HEK293T (cell line): ENCODE measurements around the gene RSAD2.

ENCODE experiments used
- CTCF ChIA-PET: fragments of 350-600 bp; formaldehyde crosslinking; extraction: SDS; loops from one replicate; lab custom pipeline; 2021; ENCODE audit warnings: antibody characterized with exemption, inconsistent platforms; lab: Yijun Ruan, JAX
- POLR2A ChIA-PET: fragments of 350-600 bp; formaldehyde crosslinking; extraction: SDS; loops from one replicate; lab custom pipeline; 2020; ENCODE audit warnings: antibody characterized with exemption, inconsistent platforms; lab: Yijun Ruan, JAX
- DNase-seq: peaks from one replicate; pipeline ENCODE4 v3.0.0; 2012; ENCODE audit warnings: mixed read lengths; ENCODE audit errors: extremely low spot score
- ARNT ChIP-seq: fragments of 450-650 bp; IDR thresholded peaks from 2 replicates; pipeline ENCODE4 v1.6.1; 2017; ENCODE audit warnings: mild to moderate bottlenecking
- BHLHE40 ChIP-seq: fragments of 450-650 bp; IDR thresholded peaks from 2 replicates; pipeline ENCODE4 v1.6.1; 2016; ENCODE audit warnings: mild to moderate bottlenecking, moderate library complexity, borderline replicate concordance
- CTBP1 ChIP-seq: fragments of 450-650 bp; IDR thresholded peaks from 2 replicates; pipeline ENCODE4 v1.6.1; 2016; ENCODE audit warnings: borderline replicate concordance
- ELF4 ChIP-seq: fragments of 450-650 bp; IDR thresholded peaks from 2 replicates; pipeline ENCODE4 v1.6.1; 2017; ENCODE audit warnings: antibody characterized with exemption
- FOXA1 ChIP-seq: fragments of 450-650 bp; IDR thresholded peaks from 2 replicates; pipeline ENCODE4 v1.6.1; 2016; ENCODE audit warnings: mild to moderate bottlenecking
- FOXK2 ChIP-seq: fragments of 450-650 bp; IDR thresholded peaks from 2 replicates; pipeline ENCODE4 v1.6.1; 2016; ENCODE audit warnings: mild to moderate bottlenecking
- FOXM1 ChIP-seq: fragments of 450-650 bp; IDR thresholded peaks from 2 replicates; pipeline ENCODE4 v1.6.1; 2017; ENCODE audit warnings: mild to moderate bottlenecking, borderline replicate concordance
- HDGF ChIP-seq: fragments of 450-650 bp; IDR thresholded peaks from 2 replicates; pipeline ENCODE4 v1.6.1; 2017; ENCODE audit warnings: antibody characterized with exemption, borderline replicate concordance
- L3MBTL2 ChIP-seq: fragments of 450-650 bp; conservative IDR thresholded peaks from 2 replicates; pipeline ENCODE4 v1.6.1; 2016; ENCODE audit warnings: mild to moderate bottlenecking
- LEF1 ChIP-seq: fragments of 450-650 bp; IDR thresholded peaks from 2 replicates; pipeline ENCODE4 v1.6.1; 2017; ENCODE audit warnings: mild to moderate bottlenecking, borderline replicate concordance
- NFRKB ChIP-seq: fragments of 450-650 bp; IDR thresholded peaks from 2 replicates; pipeline ENCODE4 v1.6.1; 2016; ENCODE audit warnings: mild to moderate bottlenecking, moderate library complexity
- SP1 ChIP-seq: fragments of 450-650 bp; IDR thresholded peaks from 2 replicates; pipeline ENCODE4 v1.6.1; 2017
- SUZ12 ChIP-seq: fragments of 450-650 bp; IDR thresholded peaks from 2 replicates; pipeline ENCODE4 v1.6.1; 2016; ENCODE audit warnings: mild to moderate bottlenecking
- TARDBP ChIP-seq: fragments of 450-650 bp; IDR thresholded peaks from 2 replicates; pipeline ENCODE4 v1.6.1; 2016
- ZNF384 ChIP-seq: fragments of 450-650 bp; IDR thresholded peaks from 2 replicates; pipeline ENCODE4 v1.6.1; 2016
- TF ChIP-seq, protein P1 (sequence below): fragments of 450-650 bp; IDR thresholded peaks from 2 replicates; pipeline ENCODE4 v1.6.1; 2016

RSAD2 gene

DNA sequence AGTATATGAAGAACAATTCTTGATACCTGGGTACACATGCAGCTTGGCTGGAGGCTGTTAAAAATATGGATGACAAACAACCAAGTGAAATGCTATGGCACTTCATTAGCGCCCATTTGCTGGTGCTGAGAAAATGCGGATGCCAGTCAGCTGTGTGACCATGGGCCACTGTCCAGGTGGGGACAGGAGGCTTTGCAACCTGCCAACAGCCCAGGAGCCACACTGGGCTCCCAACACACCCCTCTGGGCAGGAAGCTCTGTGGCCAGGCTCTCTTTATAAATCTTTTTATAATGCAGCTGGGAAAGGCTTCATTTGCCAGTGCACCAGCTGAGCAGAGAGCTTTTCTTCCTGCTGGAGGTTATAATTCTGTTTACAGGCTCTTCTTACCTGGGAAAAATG is 59.6 kb downstream of the RSAD2 start:
- ChIA-PET CTCF (no interaction called here), POLR2A (no interaction called here)
- DNase-seq = no peak
- no peak for TF ChIP-seq HDGF
- TF ChIP-seq, protein P1, sequence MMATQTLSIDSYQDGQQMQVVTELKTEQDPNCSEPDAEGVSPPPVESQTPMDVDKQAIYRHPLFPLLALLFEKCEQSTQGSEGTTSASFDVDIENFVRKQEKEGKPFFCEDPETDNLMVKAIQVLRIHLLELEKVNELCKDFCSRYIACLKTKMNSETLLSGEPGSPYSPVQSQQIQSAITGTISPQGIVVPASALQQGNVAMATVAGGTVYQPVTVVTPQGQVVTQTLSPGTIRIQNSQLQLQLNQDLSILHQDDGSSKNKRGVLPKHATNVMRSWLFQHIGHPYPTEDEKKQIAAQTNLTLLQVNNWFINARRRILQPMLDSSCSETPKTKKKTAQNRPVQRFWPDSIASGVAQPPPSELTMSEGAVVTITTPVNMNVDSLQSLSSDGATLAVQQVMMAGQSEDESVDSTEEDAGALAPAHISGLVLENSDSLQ = no peak
- no peak for TF ChIP-seq SUZ12
- TF ChIP-seq FOXM1 = no peak
- no peak for TF ChIP-seq ARNT
- TF ChIP-seq SP1 = no peak
- no peak for TF ChIP-seq FOXK2
- TF ChIP-seq NFRKB = no peak
- TF ChIP-seq ELF4 = no peak

DNA sequence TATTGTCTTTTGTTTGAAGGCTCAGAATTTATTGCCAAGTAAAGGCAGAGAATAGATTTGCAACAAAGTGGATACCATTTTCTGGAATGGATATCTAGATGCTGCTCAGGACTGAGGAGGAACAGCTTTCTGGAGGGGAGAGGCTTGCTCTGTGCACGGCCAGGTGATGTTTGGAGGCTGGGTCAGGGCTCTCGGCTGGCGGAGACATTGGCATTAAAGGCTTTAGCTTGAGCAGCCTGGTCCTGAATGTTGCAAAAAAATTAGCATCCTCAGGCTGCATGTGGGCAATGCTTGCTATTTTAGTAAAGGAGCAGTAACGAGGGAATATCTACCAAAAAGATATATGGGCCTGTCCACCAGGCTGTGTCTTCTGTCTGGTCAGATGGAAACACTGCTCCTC is 60.0 kb downstream of the RSAD2 start:
- ChIA-PET POLR2A (no interaction called here), CTCF (no interaction called here)
- no peak for DNase-seq
- TF ChIP-seq TARDBP = no peak
- no peak for TF ChIP-seq FOXM1
- TF ChIP-seq, protein P1 = no peak
- TF ChIP-seq ARNT = no peak
- no peak for TF ChIP-seq LEF1
- no peak for TF ChIP-seq FOXA1
- TF ChIP-seq CTBP1 = no peak
- TF ChIP-seq L3MBTL2 = no peak
- no peak for TF ChIP-seq BHLHE40
- TF ChIP-seq FOXK2 = no peak
- no peak for TF ChIP-seq SUZ12
- no peak for TF ChIP-seq ELF4

DNA sequence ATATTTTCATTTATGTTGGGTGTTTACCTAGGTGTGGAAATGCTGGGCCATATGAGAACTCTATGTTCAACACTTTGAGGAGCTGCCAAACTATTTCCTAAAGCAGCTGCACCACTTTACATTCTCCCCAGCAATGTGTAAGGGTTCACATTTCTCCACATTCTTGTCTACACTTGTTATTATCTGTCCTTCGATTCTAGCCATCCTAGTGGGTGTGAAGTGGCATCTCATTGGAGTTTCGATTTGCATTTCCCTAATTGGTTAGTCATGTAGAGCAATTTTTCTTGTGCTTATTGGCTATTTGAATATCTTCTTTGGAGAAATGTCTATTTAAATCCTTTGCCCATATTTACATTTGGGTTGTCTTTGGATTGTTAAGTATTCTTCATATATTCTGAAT is 61.5 kb downstream of the RSAD2 start:
- ChIA-PET CTCF (no interaction called here), POLR2A (no interaction called here)
- no peak for DNase-seq
- TF ChIP-seq LEF1 = no peak
- TF ChIP-seq NFRKB = no peak
- TF ChIP-seq ARNT = no peak
- TF ChIP-seq, protein P1 = no peak
- no peak for TF ChIP-seq SUZ12
- TF ChIP-seq SP1 = no peak
- TF ChIP-seq CTBP1 = no peak
- no peak for TF ChIP-seq ELF4

DNA sequence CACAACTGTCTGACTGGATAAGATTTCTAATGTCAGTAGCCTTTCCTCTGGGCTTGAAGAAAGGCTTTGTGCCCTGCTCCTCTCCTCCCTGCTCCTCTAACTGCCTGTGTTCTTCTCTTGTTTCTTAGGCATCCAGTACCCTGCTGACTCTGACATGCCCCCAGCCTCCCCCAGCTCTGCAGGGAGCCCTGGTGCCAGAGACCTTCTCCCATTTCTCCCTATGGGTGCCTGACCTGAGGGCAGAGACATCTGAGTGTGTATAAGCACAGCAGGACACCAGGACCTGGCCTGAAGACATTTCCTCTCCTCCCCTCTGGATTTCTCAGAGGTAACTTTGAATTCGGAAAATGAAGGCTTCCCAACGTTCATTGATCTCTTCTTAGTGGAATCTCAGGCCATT is 63.2 kb downstream of the RSAD2 start:
- TF ChIP-seq HDGF = no peak
- TF ChIP-seq, protein P1 = no peak
- no peak for TF ChIP-seq FOXK2
- POLR2A ChIA-PET = no interaction called here
- CTCF ChIA-PET = no interaction called here
- DNase-seq = no peak

DNA sequence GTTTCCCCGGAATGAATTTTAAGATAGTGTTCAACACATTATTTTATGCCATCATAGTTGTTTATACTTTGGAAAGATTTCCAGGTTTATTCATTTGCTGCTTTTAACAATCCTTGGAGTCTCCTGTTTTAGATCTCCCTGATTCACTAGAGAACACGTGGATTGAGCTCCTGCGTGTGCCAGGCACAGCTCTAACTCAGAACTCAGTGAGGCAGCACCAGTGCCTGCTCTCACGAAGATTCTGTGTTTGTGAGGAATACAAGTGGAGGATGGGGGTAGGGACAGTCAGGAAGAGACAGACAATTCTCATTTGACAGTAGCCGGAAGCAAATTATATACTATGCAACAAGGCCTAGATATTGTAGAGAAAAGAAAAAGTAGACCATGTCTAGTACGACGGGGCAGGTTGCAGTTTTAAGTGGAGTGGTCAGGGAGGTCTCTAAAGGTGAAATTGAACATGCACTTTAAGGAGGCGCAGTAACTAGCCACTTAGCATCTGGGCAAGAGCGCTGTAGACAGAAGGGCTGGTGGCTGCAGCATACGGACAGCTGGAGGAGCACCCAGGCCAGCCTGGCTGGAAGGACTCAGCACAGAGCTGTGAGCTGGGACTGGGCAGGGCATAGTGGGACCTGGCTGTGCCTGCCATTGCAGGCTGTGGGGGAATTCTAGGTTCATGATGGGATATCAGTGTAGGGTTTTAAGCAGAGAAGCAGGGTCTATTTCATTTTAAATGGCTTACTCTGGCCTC is 63.9 kb downstream of the RSAD2 start:
- TF ChIP-seq FOXM1 = no peak
- TF ChIP-seq ZNF384 = no peak
- TF ChIP-seq SUZ12 = no peak
- TF ChIP-seq NFRKB = no peak
- TF ChIP-seq HDGF = no peak
- TF ChIP-seq CTBP1 = no peak
- TF ChIP-seq ARNT = no peak
- POLR2A ChIA-PET = no interaction called here
- no peak for DNase-seq
- CTCF ChIA-PET = no interaction called here

DNA sequence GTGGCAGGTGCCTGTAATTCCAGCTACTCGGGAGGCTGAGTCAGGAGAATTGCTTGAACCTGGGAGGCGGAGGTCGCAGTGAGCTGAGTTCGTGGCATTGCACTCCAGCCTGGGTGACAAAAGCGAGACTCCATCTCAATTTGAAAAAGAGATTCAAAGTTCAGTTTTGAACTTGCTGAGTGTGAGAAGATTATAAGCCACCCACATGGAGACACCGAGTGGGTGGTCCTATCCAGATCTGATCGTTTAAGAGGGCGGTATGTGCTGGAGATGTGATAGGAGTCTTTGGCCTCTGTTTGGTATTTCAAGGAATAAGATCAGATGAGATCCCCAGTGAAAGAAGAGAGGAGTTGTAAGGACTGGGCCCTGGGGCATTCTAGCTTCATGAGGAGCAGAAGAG is 65.3 kb downstream of the RSAD2 start:
- POLR2A ChIA-PET = no interaction called here
- CTCF ChIA-PET = no interaction called here
- no peak for DNase-seq
- no peak for TF ChIP-seq SP1
- no peak for TF ChIP-seq FOXA1
- no peak for TF ChIP-seq LEF1
- TF ChIP-seq TARDBP = no peak
- no peak for TF ChIP-seq ZNF384
- no peak for TF ChIP-seq FOXK2
- TF ChIP-seq SUZ12 = no peak
- TF ChIP-seq FOXM1 = no peak
- no peak for TF ChIP-seq ARNT
- TF ChIP-seq, protein P1 = no peak
- TF ChIP-seq BHLHE40 = no peak
